Measurements from ENCODE around the gene PTGES2.
"Not testable (repeated sequence)": the region's sequence is repeated elsewhere in the genome, so short reads cannot be mapped to it uniquely, and the experiment has no call there.

PTGES2 gene

DNA sequence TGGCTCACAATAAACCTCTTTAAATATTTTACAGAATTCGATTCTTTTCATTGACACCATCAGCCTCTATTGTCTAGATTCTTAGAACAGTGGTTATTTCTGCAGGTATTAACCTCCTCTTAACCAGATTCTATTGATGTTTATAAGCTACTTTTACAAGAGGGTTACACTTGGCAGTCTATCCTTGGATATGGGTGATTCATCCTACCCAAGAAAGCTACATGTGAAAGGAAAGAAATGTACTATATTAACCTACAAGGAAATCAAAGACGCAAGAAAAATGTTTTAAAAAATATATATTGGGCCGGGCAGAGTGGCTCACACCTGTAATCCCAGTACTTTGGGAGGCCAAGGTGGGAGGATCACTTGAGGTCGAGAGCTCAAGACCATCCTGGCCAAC is 42.8 kb downstream of the PTGES2 start:
- DNase-seq: no peak

DNA sequence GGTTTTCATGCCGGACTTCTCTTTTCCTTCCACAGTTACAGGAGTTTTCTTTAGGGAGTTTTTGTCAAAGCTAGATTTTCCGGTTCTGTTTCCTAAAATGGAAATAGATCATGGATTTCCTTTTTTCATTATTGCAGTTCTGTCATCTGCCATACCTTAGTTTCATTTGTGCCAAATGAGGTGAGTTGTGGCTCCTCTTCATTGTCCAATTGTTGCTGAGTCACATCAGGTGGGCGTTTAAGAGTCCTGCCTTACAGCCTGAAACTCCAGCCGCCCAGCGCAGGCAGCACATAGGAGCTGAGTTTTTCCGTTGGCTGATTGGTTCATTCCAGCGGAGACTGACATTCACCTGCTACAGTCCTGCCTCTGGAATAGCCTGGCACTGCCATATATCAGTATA is 45.4 kb downstream of the PTGES2 start:
- DNase-seq: no peak

DNA sequence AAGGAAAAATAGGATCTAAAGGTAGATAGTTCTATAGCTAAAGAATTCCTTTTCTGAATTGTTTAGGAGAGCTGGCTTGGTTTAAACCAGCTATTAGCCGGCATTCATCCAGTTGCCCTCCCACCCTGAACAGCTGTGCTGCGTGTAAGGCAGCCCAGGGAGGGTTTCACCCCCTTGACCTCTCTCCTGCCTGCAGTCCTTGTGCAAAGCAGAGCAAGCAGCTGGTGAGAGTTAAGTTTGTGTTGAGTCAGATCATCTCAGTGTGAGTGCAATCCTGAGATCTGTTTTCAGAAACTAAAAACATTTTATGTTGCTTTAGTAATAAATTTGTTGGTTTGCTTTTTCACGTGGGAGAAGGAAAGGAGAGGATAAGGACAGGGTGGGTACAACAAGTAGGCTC is 46.5 kb downstream of the PTGES2 start:
- DNase-seq: no peak

DNA sequence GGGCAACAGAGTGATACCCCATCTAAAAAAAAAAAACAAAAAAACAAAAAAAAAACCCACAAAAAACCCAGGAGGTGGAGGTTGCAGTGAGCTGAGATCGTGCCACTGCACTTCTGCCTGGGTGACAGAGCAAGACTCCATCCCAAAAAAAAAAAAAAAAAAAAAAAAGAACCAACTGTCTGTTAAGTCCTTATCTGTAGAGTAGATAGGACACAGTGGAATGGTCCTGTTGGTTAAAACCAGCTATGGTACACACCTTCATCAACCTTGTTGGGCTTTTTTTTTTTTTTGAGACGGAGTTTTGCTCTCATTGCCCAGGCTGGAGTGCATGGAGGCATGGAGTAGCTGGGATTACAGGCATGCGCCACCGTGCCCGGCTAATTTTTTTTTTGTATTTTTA is 47.3 kb downstream of the PTGES2 start:
- no peak for DNase-seq

DNA sequence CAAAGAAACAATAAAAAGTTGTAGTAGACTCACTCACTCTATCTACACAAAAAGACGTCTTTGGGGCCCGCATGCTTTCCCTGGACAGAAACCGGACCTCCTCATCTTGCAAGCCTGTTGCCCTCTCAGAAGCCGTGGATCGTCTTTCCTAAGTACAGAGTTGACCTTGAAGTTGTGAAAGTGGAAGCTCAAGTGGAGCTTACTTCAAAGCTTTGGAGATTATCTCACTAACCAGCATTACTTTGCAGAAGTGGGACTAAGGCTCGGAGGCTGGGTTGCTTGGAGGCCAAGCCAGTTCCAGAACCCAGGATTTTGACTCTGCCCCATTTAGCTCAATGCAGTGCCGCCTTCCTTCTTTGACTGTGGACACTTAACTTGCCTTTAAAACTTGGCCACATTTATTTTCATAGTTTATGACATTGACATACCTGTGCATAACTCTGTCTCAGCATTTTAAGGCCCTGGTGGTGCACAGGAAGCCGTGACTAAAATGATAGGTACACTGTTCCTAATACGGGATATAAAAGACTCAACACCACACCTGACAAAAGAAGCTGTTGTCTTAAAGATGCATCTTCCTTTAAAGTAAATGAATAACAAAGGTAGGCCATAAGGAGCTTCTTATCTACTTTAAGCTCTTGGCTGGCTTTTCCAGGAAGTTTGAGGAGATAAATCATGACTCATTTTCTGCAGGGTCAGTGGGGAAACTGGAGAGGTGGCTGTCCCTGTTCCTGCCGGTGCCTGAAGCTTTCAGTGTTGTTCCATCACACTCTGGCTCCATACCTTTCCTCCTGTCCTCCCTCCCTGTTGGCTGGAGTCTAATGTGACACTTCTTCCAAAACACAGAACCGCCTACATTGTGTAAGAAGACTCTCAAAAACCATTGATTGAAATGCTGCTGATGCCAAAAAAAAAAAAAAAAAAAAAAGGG is 48.8 kb downstream of the PTGES2 start:
- no peak for DNase-seq

DNA sequence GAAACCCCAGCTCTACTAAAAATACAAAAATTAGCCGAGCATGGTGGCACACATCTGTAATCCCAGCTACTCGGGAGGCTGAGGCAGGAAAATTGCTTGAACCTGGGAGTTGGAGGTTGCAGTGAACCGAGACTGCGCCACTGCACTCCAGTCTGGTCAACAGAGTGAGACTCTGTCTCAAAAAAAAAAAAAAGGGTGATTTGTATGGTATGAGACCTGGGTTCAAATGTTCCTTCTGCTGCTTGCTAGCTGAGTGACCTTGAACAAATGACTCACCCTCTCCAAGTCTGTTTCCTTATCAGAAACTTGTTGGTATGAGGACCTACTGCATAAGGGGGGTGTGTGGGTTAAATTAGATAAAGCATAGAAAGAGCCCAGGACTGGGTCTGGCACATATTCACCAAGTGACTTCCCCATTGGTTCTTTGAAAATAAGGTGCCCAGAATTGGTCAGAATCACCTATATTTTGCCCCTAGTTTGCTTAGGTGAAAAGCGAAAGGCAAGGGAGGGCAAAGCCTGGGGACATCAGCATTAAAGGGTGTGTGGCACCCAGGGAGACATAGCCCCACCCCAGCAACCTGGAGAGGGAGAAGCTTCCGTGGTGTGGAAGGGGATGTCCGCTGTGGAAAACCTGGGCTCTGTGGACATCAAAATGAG is 49.6 kb downstream of the PTGES2 start:
- no peak for DNase-seq

DNA sequence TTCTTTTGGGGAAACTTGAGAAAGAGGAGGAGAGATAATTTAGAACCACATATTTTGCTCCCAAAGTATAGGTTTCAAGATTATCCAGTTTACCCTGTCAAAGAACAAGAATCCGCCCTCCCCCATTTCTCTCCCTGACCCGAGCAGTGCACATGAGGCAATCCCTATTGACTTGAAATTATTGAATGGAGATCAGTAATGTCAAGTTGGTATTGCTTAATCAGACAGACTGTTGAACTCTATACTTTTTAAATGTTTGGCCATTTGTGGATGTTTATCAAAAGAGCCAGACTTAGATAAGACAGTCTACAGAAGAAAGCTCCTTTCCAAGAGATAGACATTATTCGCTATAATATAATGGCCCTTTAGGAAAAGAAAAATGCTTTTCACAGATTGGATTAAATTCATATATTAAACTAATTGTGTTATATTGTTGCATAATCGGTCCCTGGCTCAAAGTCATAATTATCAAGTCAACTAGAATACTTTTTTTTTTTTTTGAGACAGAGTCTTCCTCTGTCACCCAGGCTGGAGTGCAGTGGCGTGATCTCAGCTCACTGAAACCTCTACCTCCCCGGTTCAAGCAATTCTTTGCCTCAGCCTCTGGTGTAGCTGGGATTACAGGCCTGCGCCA is 54.2 kb downstream of the PTGES2 start:
- no peak for DNase-seq

DNA sequence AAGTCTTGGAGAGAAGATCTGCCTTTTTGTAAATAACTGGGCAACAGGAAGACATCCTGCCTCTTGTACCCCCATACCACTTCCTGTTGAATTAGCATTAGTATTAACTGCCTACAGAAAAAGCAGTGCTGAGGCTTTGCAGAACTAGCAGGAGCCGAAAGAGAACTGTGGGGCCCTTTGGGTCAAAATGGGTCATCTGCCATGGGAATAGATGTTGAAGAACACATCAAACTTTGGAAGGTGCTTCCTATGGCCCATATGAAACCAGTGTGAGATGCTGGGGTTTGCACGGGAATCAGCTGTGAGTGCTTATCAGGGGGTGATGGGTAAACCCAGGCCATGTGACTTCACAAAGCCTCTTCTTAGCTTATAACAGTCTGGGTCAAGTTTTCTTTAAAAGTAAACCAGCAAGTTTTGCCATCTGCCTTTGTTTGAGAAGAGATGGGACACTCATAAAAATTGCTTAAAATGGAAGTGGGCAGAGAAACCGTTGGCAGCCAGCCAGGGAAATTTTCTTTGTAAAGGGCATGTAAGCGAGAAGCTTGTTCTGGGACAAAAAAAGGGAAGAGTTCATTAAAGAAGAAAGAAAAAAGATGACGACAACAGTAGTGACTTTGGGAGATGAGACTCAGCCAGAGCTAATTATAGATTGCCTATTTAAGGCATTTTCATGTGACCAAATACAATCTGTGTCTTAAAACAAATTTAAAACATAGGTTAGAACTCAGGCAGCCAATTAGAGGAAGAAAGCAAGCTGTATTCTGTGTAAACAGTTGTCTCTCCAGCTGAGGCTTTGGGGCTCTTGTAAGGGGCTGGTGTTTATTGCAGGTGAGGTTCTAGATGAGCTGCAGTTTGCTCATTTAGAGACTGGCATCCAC is 55.1 kb downstream of the PTGES2 start:
- DNase-seq: peak; percentile 25

DNA sequence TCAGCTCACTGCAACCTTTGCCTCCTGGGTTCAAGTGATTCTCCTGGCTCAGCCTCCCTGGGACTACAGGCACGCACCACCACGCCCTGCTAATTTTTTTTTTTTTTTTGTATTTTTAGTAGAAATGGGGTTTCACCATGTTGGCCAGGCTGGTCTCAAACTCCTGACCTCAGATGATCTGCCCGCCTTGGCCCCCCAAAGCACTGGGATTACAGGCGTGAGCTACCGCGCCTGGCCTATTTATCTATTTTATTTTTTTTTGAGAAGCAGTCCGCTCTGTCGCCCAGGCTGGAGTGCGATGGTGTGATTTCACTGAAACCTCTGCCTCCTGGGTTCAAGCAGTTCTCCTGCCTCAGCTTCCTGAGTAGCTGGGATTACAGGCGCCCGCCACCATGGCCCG is 56.1 kb downstream of the PTGES2 start:
- DNase-seq: not testable (repeated sequence)

DNA sequence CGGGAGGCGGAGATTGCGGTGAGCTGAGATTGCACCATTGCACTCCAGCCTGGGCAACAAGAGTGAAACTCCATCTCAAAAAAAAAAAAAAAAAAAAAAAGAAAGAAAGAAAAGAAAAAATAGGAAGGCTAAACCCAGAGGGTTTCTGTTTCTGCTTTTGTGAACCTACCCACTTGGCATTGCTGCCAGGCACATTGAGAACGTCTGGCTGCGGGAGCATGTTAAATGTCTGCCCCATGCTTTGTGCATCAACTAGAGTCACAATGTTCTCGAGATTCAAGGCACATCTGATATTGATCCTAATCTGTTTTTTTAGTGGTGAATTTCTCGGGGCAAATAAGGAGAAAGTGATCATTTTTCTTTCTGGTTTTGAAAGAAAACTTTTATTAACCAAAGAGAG is 56.7 kb downstream of the PTGES2 start:
- DNase-seq: no peak
